HepG2 (cell line): Measurements from ENCODE around the gene SEPTIN10. TPM values are rescaled to one million over a fixed set of nuclear protein-coding genes. Genes with fewer than 3 reads are reported as not detected.

Experiments used
- DMTF1 ChIP-seq: sonication (generic); formaldehyde crosslinking; IDR thresholded peaks from 2 replicates; pipeline ENCODE4 v1.4.0; 2020; ENCODE audit warnings: mild to moderate bottlenecking, missing genetic modification reagents
- MAFF ChIP-seq: IDR thresholded peaks from 2 replicates; pipeline ENCODE4 v1.6.1; 2011; ENCODE audit warnings: low read depth, low read length, improper control_type of control experiment
- NFE2L1 ChIP-seq: sonication (generic); formaldehyde crosslinking; IDR thresholded peaks from 2 replicates; pipeline ENCODE4 v1.4.0; 2020; ENCODE audit warnings: missing genetic modification reagents, mild to moderate bottlenecking, borderline replicate concordance
- NR2F2 ChIP-seq: IDR thresholded peaks from 2 replicates; pipeline ENCODE4 v1.6.1; 2012; ENCODE audit warnings: low read depth, inconsistent platforms, borderline replicate concordance
- PHF20 ChIP-seq: sonication (generic); formaldehyde crosslinking; IDR thresholded peaks from 2 replicates; pipeline ENCODE4 v1.5.0; 2020; ENCODE audit warnings: mild to moderate bottlenecking, missing genetic modification reagents
- PHF8 ChIP-seq: sonication (generic); formaldehyde crosslinking; IDR thresholded peaks from 2 replicates; pipeline ENCODE4 v1.5.0; 2020; ENCODE audit warnings: missing genetic modification reagents
- PLSCR1 ChIP-seq: sonication (generic); formaldehyde crosslinking; IDR thresholded peaks from 2 replicates; pipeline ENCODE4 v1.5.0; 2020; ENCODE audit warnings: missing genetic modification reagents, mild to moderate bottlenecking, borderline replicate concordance
- TOPORS ChIP-seq: sonication (generic); formaldehyde crosslinking; IDR thresholded peaks from 2 replicates; pipeline ENCODE4 v1.8.0; 2023; ENCODE audit warnings: mild to moderate bottlenecking, missing genetic modification reagents
- ZFP82 ChIP-seq: sonication (generic); formaldehyde crosslinking; IDR thresholded peaks from 2 replicates; pipeline ENCODE4 v1.5.1; 2020; ENCODE audit warnings: mild to moderate bottlenecking, missing genetic modification reagents, borderline replicate concordance
- ZHX2 ChIP-seq, 2 experiments: sonication (generic) in 1 of 2; formaldehyde crosslinking in 1 of 2; IDR thresholded peaks; 2 replicates each; pipeline versions ENCODE4 v1.6.1 to v1.9.0; 2014 to 2022; ENCODE audit warnings: antibody characterized with exemption in 1 of 2, borderline replicate concordance in 1 of 2, inconsistent platforms in 1 of 2, low read depth in 1 of 2, missing genetic modification reagents in 1 of 2
- ZMYM3 ChIP-seq: sonication (generic); formaldehyde crosslinking; IDR thresholded peaks from 2 replicates; pipeline ENCODE4 v1.5.1; 2020; ENCODE audit warnings: mild to moderate bottlenecking, missing genetic modification reagents
- ZNF484 ChIP-seq: sonication (generic); formaldehyde crosslinking; IDR thresholded peaks from 2 replicates; pipeline ENCODE4 v1.5.1; 2020; ENCODE audit warnings: mild to moderate bottlenecking, low read depth, missing genetic modification reagents, borderline replicate concordance
- ZNF550 ChIP-seq: sonication (generic); formaldehyde crosslinking; IDR thresholded peaks from 2 replicates; pipeline ENCODE4 v1.4.0; 2020; ENCODE audit warnings: mild to moderate bottlenecking, missing genetic modification reagents, borderline replicate concordance
- ZNF562 ChIP-seq: sonication (generic); formaldehyde crosslinking; IDR thresholded peaks from 2 replicates; pipeline ENCODE4 v1.8.0; 2022; ENCODE audit warnings: missing genetic modification reagents, borderline replicate concordance
- ZNF609 ChIP-seq: sonication (generic); formaldehyde crosslinking; IDR thresholded peaks from 2 replicates; pipeline ENCODE4 v1.4.0; 2020; ENCODE audit warnings: mild to moderate bottlenecking, missing genetic modification reagents, borderline replicate concordance
- polyA plus RNA-seq, 8 experiments: library from polyadenylated mRNA; depleted of rRNA in 3 of 8; stranded (reverse) in 7 of 8; unstranded in 1 of 8; fragments of >200 nt; fragmentation: Illumina TruSeq in 4 of 8; extraction: Trizol in 4 of 8; gene quantifications; 2 replicates each; pipeline versions ENCODE4 v1.2.1 to v1.2.3, GENCODE V29; 2011 to 2016; ENCODE audit warnings: low read depth in 4 of 8, missing spikeins in 1 of 8, mixed read lengths in 1 of 8; ENCODE audit not compliant: insufficient read depth in 1 of 8
- total RNA-seq, 5 experiments: library from RNA; depleted of rRNA; stranded (reverse); fragments of >200 nt; fragmentation: Illumina TruSeq; extraction: Trizol; gene quantifications; 2 replicates each; pipeline ENCODE4 v1.2.3, GENCODE V29; 2016; ENCODE audit warnings: low read depth in 1 of 5

SEPTIN10 gene
- total and polyA plus RNA-seq, 2 of the 13 experiments (the other 11 are each of a cell fraction or from before 2014, with no cell fraction given): 45.8 to 67.5 TPM

GRCh38 chr2:109623923-109624322, 10.2 kb upstream of the SEPTIN10 start (continued):
- TF ChIP-seq ZHX2 (IDR thresholded peaks at IDR 0.05; ENCODE audit: low read depth) (no peak), ZHX2 (CRISPR knock-in tag; IDR thresholded peaks at IDR 0.05; ENCODE audit: borderline replicate concordance) (no peak), PHF8 (CRISPR knock-in tag) (0 out of 2 replicates have a peak, but pooled peaks have one; percentile 25), ZNF484 (CRISPR knock-in tag) (no peak), ZNF562 (CRISPR knock-in tag) (no peak), MAFF (no peak), DMTF1 (no peak), ZMYM3 (no peak), PHF20 (no peak), NR2F2 (peak; percentile 32; the same call in 1 of the 2 replicates), PLSCR1 (no peak), NFE2L1 (no peak), ZNF550 (no peak), ZNF609 (CRISPR knock-in tag) (no peak), ZFP82 (CRISPR knock-in tag) (no peak), TOPORS (CRISPR knock-in tag) (0 out of 2 replicates have a peak, but pooled peaks have one; percentile 12)
